ENCODE measurements around the gene RIGI.
A peak's percentile ranks its signal among the peaks of the same experiment; 100 is the strongest.

Gene RIGI

DNA sequence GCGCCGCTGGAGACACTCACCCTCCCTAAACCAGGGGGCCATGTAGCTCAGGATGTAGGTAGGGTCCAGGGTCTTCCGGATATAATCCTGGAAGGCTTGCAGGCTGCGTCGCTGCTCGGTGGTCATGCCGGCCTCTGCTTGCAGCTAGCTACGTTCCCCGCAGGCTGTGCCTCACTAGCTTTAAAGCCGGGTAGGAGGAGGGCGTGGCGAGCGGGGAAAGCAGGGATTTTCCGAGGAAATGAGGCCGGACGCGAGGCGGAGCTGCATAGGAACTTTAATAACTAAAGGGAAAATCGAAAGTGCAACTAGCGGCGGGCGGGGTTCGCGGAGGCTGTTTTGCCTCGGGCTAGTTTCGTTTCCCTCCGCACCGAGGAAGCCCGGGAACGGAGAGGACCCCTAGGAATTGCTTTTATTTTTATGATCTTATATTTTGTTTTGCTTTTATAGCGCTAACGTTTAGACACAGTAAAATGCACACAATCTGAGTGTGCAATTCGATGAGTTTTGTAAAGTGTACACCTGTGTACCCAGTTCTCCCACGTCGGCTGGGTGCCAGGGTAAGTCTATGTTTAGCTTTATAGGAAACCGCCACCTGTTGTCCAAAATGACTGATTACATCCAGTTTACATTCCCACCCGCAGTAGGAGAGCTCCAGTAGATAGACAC, at the start of gene RIGI:
TSS of gene RIGI (minus strand) at position 156 of the 666 bp plus-strand sequence. CDS start at position 126, 30 bp downstream.
- no peaks in the 10 kb centered on the region for H3K27me3 Mint-ChIP-seq
- peak within 1 kb of the TSS; percentile 89 for H3K4me3 Mint-ChIP-seq
- peaks cover 55% of the 10 kb centered on the region for H3K4me1 Mint-ChIP-seq (ENCODE audit: low read depth)
- H3K9me3 Mint-ChIP-seq = no peaks in the 10 kb centered on the region
- peaks cover 30% of the 10 kb centered on the region for H3K36me3 Mint-ChIP-seq (ENCODE audit: low read depth)
- H3K27ac Mint-ChIP-seq = peak within 1 kb of the TSS; percentile 88

DNA sequence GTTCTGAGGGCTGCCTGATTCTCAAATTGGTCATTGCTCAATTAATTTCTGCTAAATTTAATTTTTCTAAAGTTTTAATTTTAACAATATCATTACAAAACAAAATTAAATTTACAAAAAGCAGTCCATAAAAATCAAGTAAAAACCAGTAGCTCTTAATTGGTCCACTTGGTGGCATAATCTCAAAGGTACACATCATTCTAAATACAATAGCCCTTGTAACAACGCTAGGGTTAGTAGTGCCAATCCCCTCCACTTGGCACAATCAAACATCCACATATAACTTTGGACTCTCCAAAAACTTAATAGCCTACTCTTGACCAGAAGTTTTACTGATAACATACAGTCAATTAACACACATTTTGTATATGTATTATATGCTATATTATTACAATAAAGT, 48.9 kb upstream of the RIGI start:
- Mint-ChIP-seq H3K36me3 (ENCODE audit: low read depth) (peaks cover 4% of the 10 kb centered on the region), H3K9me3 (no peaks in the 10 kb centered on the region), H3K27ac (no peak overlapping the region), H3K4me1 (ENCODE audit: low read depth) (peaks cover 24% of the 10 kb centered on the region), H3K27me3 (peaks cover 13% of the 10 kb centered on the region), H3K4me3 (no peak overlapping the region)

DNA sequence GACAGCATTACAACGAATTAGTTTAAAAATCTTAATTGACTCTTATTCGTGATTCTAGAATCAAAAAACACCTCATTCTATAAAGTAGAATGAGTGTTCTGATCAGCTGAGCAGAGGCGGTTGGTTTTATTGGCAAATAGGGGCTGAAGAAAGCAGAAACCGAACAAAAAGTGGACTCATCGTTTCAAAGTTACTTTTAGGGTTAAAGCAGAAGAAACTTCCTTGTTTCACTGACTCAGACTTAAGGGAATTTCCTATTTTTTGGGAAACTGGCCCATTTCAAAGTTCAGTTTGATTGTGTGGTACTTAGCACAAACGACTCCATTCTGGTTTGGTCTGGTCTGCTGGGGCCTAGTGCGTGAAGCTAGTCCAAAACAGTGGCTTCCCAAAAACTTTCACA, 47.8 kb upstream of the RIGI start:
- H3K27me3 Mint-ChIP-seq = peaks cover 6% of the 10 kb centered on the region
- peak overlapping the region; percentile 97 for H3K27ac Mint-ChIP-seq
- H3K36me3 Mint-ChIP-seq (ENCODE audit: low read depth) = peaks cover 8% of the 10 kb centered on the region
- peaks cover 26% of the 10 kb centered on the region for H3K4me1 Mint-ChIP-seq (ENCODE audit: low read depth)
- peak overlapping the region; percentile 99 for H3K4me3 Mint-ChIP-seq
- H3K9me3 Mint-ChIP-seq = no peaks in the 10 kb centered on the region

DNA sequence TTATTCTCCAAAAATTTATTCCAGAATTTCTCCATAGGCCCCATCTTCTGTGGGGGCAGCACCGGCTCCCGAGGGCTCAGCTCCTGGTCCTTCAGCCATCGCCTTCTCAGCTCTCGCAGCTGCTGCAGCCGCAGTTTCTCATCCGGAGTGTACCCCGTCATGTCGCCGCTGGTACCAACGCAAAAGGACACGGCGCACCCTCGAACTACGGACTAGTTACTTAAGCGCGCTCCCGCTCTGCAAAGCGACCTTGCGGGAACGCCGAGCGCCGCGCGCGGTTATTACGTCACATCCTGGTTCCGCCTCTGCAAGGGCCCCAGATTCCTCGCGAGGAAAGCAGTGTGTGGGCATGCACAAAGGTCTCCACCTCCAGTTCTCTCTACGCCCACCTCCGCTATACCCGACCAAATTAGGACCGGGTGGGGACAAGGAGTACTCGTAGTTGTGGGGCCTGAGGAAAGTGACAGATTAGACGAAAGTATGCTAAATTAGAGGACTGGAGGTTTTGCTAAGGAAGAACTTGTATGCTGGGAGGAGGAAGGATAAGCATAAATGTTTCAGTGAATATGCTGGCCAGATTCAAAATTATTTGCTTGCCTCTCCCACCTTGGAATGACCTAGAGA, 47.0 kb upstream of the RIGI start, which contains the start of gene NDUFB6:
TSS of gene NDUFB6 (minus strand) at position 260 of the 624 bp plus-strand sequence. CDS start at position 161, 99 bp downstream.
- Mint-ChIP-seq H3K27me3 (peaks cover 3% of the 10 kb centered on the region), H3K4me1 (ENCODE audit: low read depth) (peaks cover 26% of the 10 kb centered on the region), H3K27ac (peak within 1 kb of the TSS; percentile 97)

DNA sequence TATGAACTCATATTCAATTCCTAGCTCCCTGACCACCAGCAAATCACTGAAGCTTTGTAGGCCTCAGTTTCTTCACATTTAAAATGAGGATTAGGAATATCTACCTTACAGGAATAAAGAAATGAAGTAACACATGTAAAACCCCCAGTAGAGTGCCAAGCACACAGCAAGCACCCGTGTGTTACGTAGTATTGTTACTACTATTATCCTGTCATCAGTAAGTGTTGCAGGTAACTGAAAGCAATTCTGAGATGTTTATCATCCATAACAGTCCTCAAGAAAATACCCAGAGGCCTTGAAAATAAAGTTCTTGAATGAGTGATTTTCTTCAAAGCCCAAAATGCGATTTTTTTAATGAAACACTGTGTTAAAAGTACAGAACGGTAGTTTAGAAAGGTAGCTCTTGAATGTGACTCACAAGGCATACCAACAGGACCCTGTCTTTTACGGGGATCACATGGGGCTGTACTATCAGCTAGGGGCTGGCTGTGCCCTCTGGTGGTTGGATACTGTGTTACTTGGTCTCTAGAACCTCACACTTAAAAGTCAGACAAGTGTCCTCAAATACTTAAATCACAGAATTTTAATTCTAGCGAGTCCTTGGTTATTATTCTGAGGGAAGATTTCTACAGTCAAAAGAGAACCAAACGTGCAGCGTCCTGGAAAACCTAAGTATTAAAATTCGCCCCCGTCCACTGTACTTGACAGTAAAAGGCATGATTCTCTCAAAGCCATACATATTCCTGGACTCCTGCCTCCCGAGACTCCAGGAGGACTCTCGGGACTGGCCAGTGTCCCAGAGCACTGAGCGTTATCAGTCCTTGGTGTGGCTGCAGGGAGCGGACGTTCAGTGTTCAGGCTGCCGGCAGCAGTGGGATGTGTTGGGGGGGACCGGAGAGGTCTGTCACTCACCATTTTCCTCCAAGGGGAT, 46.2 kb upstream of the RIGI start:
- H3K27ac Mint-ChIP-seq = peak overlapping the region; percentile 97
- no peaks in the 10 kb centered on the region for H3K9me3 Mint-ChIP-seq
- peaks cover 26% of the 10 kb centered on the region for H3K4me1 Mint-ChIP-seq (ENCODE audit: low read depth)
- peaks cover 18% of the 10 kb centered on the region for H3K36me3 Mint-ChIP-seq (ENCODE audit: low read depth)
- peak overlapping the region; percentile 99 for H3K4me3 Mint-ChIP-seq
- H3K27me3 Mint-ChIP-seq = peaks cover 3% of the 10 kb centered on the region

More for the DNA sequence above, 47.0 kb upstream of the RIGI start, which contains the start of gene NDUFB6:
- H3K9me3 Mint-ChIP-seq = no peaks in the 10 kb centered on the region
- peak within 1 kb of the TSS; percentile 99 for H3K4me3 Mint-ChIP-seq
- peaks cover 13% of the 10 kb centered on the region for H3K36me3 Mint-ChIP-seq (ENCODE audit: low read depth)

DNA sequence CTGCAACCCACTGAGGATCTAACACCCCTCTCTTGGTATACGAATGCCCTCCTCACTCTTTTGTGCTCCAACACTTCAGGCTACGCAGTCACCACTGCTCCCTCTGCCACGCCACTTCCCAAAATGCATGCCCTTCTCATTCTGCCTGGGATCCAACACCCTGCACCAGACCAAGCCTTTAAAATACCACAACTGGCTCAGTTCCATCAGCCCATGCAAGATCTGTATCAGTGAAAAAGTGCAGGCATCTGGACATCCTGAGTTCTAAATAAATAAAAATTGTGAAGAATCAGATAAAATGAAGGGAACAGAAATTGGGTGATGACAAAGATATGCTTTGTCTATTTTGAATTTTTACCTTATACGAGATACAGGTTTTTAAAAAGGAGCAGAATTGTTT, 44.3 kb upstream of the RIGI start:
- Mint-ChIP-seq H3K9me3 (no peaks in the 10 kb centered on the region), H3K4me3 (no peak overlapping the region), H3K4me1 (ENCODE audit: low read depth) (peaks cover 31% of the 10 kb centered on the region), H3K27ac (no peak overlapping the region), H3K36me3 (ENCODE audit: low read depth) (peaks cover 27% of the 10 kb centered on the region), H3K27me3 (no peaks in the 10 kb centered on the region)

DNA sequence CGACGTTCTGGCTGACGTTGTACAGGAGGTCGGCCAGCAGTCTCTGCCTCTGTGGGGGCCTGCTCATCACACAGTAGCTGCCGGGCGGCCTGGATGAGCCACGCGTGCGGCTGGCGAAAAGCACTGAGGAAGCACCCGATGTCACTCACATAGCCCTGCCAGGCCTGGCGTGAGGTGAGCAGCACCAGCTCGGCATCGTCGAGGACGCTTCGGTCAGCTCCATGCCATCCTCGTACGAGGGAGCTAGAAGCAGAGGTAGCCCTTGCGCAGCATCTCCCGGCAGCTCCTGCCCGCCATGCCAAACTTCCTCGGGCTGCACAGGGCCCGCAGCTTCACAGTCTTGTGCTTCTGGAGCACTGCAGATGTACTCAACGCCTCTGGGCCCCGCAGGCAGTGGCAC, 40.8 kb upstream of the RIGI start:
- no peak overlapping the region for H3K4me3 Mint-ChIP-seq
- H3K4me1 Mint-ChIP-seq (ENCODE audit: low read depth) = peaks cover 21% of the 10 kb centered on the region
- H3K27ac Mint-ChIP-seq = no peak overlapping the region
- H3K9me3 Mint-ChIP-seq = no peaks in the 10 kb centered on the region
- H3K27me3 Mint-ChIP-seq = no peaks in the 10 kb centered on the region
- H3K36me3 Mint-ChIP-seq (ENCODE audit: low read depth) = peaks cover 48% of the 10 kb centered on the region

DNA sequence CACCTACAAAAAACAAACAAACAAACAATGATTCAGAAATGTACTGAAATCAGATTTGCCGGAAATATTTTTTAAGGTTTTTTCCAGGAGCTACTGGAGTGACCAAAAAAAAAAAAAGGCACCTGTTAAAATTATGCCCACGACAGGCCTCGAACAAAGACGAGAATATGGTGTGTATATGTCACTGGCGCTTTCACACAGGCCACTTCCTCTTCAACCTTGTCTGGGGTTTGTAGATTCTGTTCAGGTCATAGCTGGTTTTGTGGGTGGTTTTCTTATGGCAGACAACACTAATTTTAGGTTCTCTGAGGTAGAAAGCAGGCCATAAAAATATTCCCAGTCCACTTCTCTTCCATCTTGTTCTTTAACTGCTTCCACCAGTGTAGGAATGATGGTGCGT, 40.0 kb upstream of the RIGI start:
- no peaks in the 10 kb centered on the region for H3K27me3 Mint-ChIP-seq
- no peak overlapping the region for H3K27ac Mint-ChIP-seq
- no peaks in the 10 kb centered on the region for H3K9me3 Mint-ChIP-seq
- H3K4me3 Mint-ChIP-seq = no peak overlapping the region
- H3K36me3 Mint-ChIP-seq (ENCODE audit: low read depth) = peaks cover 50% of the 10 kb centered on the region
- H3K4me1 Mint-ChIP-seq (ENCODE audit: low read depth) = peaks cover 17% of the 10 kb centered on the region

DNA sequence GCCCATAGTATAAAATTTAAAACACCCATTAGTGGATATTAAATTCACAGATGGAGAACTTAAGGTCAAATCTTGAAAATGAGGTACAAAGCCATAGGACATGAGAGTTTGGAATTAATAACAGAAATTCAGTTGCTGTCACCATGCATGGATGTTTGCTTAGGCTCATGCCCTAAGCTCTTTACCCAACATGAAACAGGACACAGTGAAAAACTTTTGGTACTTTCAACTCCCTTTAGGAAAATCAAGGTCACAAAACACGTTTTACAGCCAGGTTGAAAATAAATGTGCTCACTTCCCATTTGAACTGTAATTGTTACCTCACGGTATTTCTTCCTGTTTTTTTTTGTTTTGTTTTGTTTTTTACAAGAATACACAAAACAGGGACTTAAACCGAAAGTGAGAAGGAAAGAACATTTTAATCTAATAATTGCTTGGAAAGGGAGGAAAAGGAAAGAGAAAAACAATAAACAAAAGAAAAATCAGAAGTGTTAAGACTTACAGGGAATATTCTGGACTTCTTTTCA, 32.5 kb upstream of the RIGI start:
- Mint-ChIP-seq H3K27me3 (no peaks in the 10 kb centered on the region), H3K27ac (peak overlapping the region; percentile 22), H3K9me3 (no peaks in the 10 kb centered on the region), H3K4me1 (ENCODE audit: low read depth) (peaks cover 31% of the 10 kb centered on the region), H3K36me3 (ENCODE audit: low read depth) (peaks cover 16% of the 10 kb centered on the region), H3K4me3 (no peak overlapping the region)

DNA sequence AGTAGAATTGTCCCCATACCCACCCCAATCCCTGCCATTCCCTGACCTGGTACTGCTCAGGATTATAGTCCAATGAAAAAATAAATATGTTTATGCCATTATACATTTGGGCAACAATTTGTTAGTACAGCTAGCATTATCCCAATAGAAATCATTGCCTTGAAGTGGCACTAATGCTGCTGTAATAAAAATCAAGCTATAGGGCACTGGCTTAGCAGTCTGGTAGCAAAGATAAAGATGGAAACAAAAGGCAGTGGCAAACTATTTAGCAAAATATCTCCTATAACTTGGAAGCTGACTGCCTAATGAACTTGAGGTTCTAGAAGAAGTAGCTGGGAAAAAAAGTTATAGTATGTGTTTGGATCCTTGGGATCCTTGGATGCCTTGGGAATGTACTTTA, 28.6 kb upstream of the RIGI start:
- Mint-ChIP-seq H3K4me1 (ENCODE audit: low read depth) (peaks cover 42% of the 10 kb centered on the region), H3K36me3 (ENCODE audit: low read depth) (peaks cover 25% of the 10 kb centered on the region), H3K27me3 (no peaks in the 10 kb centered on the region), H3K9me3 (no peaks in the 10 kb centered on the region), H3K4me3 (no peak overlapping the region), H3K27ac (peak overlapping the region; percentile 26)

DNA sequence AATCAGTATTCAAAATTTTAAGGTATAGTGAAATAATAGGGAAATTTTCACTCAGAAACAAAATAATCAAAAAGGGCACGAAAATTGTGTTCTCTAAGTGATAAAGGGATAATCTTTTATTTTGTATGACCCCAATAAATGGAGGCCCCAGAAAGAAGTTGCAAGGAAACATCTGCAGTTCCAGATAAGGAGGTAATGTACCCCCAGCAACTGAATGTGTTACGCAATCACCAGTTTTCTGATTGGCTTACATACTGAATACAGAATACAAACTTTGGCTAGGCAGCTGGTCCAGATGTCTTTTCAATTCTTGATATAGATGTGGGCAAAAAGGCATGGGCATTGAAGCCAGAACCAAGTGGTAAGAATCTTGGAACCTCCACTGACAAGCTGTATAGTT, 28.1 kb upstream of the RIGI start:
- H3K27ac Mint-ChIP-seq = peak overlapping the region; percentile 31
- H3K4me3 Mint-ChIP-seq = no peak overlapping the region
- H3K36me3 Mint-ChIP-seq (ENCODE audit: low read depth) = peaks cover 29% of the 10 kb centered on the region
- H3K27me3 Mint-ChIP-seq = no peaks in the 10 kb centered on the region
- H3K4me1 Mint-ChIP-seq (ENCODE audit: low read depth) = peaks cover 43% of the 10 kb centered on the region
- H3K9me3 Mint-ChIP-seq = no peaks in the 10 kb centered on the region

DNA sequence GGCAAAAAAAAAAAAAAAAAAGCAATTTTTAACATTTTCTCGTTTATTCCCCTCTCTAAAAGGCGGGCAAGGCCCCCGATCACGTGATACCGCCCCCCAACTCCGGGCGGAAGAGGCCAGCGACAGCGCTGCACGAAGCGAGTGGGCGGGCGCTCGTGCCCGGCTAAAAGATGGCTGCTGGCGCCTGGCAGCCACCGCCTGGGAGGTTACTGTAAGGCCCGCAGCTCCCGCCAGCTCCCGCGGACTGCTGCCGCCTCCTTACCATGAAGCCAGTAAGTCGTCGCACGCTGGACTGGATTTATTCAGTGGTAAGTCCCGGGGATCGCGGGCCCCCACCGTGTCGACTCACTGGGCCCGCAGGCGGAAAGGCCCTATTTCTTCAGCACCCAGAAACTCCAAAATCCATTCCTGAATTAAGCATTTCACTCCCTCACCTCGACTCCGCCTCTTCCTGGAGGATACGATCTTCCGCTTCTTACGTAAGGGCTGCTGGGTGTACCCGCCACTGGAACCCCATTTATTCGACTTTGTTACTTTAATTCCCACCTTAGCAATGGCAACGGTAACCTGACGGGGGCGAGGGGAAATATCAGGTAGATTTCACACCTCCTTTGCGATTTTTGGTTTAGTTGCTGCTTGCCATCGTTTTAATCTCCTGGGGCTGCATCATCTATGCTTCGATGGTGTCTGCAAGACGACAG, 26.3 kb upstream of the RIGI start, which contains the start of the genes SMIM27 and TOPORS:
TSS of gene SMIM27 (plus strand) at position 156 of the 701 bp plus-strand sequence. CDS start at position 264, 108 bp downstream.
TSS of gene TOPORS (minus strand) at position 415 of the 701 bp plus-strand sequence. CDS start at position 265, 150 bp downstream.
- no peaks in the 10 kb centered on the region for H3K9me3 Mint-ChIP-seq
- H3K27me3 Mint-ChIP-seq = no peaks in the 10 kb centered on the region
- peaks cover 51% of the 10 kb centered on the region for H3K4me1 Mint-ChIP-seq (ENCODE audit: low read depth)

DNA sequence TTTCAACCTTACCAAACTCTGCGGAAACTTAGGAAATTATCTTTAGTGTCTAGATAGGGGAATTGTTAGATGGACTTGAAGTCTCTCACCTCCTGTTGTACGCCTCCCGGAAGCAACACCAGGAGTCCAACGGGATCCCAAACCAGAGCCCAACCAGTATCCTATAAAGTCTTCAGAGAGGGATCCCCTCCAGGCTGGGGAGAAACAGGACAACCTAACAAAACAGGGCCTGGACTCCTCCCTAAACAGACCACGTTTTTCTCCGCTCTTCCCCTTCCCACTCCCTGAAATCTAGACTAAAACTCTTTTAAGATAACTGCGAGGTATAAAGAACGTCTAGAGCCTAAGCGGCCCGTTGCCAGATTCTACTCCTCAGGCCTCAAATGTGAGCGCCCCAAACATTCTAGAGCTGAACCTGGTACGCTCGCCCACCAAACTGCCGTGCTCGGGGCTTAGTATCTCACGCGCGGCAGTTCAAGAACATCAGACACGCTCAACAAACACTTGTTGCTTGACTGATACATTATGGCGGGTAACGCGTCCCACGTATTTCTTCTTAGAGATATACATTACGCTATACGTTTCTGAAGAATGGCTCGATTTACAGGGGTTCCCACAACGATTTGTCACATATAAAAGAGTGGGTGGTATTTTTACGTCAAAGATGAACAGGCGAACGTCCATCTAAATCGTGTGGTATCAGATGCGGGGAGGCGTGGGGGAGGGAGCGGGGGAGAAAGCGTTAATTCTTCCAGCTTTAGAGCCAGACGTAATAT, 25.5 kb upstream of the RIGI start:
- H3K27me3 Mint-ChIP-seq = no peaks in the 10 kb centered on the region
- peaks cover 37% of the 10 kb centered on the region for H3K36me3 Mint-ChIP-seq (ENCODE audit: low read depth)
- peak overlapping the region; percentile 99 for H3K27ac Mint-ChIP-seq
- peak overlapping the region; percentile 98 for H3K4me3 Mint-ChIP-seq
- H3K4me1 Mint-ChIP-seq (ENCODE audit: low read depth) = peaks cover 51% of the 10 kb centered on the region
- H3K9me3 Mint-ChIP-seq = no peaks in the 10 kb centered on the region

More for the DNA sequence above, 26.3 kb upstream of the RIGI start, which contains the start of the genes SMIM27 and TOPORS:
- Mint-ChIP-seq H3K27ac (peak within 1 kb of the TSS; percentile 99), H3K36me3 (ENCODE audit: low read depth) (peaks cover 38% of the 10 kb centered on the region), H3K4me3 (peak within 1 kb of the TSS; percentile 98)
